Stimulated activated CD8-positive, alpha-beta memory T cell treated with anti-CD3 and anti-CD28 coated beads, Interleukin-7, amount 100 ng/mL, for 24 hours (primary cell): ENCODE measurements around the gene HSPA5.
A peak's percentile ranks its signal among the peaks of the same experiment; 100 is the strongest.
"Not testable (repeated sequence)": the region's sequence is repeated elsewhere in the genome, so short reads cannot be mapped to it uniquely, and the experiment has no call there.

Experiments
- DNase-seq: peaks from one replicate; pipeline ENCODE4 v3.0.0-alpha.2; 2020; ENCODE audit warnings: low read depth

The HSPA5 gene

GRCh38 chr9:125241863-125242739 is 958 bp upstream of the HSPA5 start:
- no peak for DNase-seq

GRCh38 chr9:125240649-125240999 is 519 bp downstream of the HSPA5 start:
- peak; percentile 20 for DNase-seq

- no peak for DNase-seq
Observed at GRCh38 chr9:125239631-125240597, 1.2 kb downstream of the HSPA5 start.

DNA sequence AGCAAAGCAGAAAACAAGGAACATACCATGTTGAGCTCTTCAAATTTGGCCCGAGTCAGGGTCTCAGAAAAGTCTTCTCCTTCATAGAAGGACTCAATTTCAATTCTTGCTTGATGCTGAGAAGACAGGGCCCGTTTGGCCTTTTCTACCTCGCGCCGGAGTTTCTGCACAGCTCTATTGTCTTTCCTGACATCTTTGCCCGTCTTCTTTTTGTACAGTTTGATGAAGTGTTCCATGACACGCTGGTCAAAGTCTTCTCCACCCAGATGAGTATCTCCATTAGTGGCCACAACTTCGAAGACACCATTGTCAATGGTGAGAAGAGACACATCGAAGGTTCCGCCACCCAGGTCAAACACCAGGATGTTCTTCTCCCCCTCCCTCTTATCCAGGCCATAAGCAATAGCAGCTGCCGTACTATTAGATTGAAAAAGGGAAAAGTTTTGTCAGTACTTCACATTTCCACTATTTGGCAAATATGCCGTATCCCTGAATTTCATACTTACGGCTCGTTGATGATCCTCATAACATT is 2.2 kb downstream of the HSPA5 start:
- no peak for DNase-seq

GRCh38 chr9:125238127-125238914 is 2.8 kb downstream of the HSPA5 start:
- no peak for DNase-seq

- DNase-seq: not testable (repeated sequence)
Observed at GRCh38 chr9:125236520-125237159, 4.5 kb downstream of the HSPA5 start.

DNA sequence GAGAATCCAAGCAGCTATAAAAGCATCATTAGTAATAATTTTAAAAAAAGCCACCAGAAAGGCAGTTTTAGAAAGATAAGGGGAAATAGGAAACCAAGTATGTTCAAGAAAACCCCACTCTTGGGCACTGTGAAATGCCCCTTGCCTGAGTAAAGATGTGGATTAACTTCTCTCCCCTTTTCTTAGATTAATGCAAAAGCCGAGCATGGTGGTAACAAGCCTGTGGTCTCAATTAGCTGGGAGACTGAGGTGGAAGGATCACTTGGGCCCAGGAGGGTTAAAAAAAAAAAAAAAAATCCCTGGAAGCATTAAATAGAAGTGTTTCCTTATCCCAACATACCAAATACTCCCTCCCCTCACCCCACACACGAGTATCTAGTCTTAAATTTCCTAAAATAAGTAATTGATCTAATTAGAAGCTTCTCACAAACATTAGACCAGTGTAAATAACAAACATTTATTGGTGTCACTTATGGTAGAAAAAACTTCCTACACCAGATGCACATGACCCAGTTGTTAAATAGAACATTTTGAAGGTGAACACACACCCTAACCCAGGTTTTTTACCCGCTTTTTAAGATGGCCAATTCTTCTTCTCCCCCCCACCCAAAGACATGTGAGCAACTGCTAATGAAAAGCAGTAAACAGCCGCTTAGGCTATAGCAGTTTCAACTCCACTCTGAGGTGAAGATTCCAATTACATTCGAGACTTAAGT is 5.2 kb downstream of the HSPA5 start:
- DNase-seq: no peak

- not testable (repeated sequence) for DNase-seq
Observed at GRCh38 chr9:125234099-125234498, 7.0 kb downstream of the HSPA5 start.

- DNase-seq: no peak
Observed at GRCh38 chr9:125233678-125234077, 7.5 kb downstream of the HSPA5 start.

GRCh38 chr9:125227761-125228160 is 13.4 kb downstream of the HSPA5 start:
- no peak for DNase-seq

- not testable (repeated sequence) for DNase-seq
Observed at GRCh38 chr9:125224858-125225257, 16.3 kb downstream of the HSPA5 start.

DNA sequence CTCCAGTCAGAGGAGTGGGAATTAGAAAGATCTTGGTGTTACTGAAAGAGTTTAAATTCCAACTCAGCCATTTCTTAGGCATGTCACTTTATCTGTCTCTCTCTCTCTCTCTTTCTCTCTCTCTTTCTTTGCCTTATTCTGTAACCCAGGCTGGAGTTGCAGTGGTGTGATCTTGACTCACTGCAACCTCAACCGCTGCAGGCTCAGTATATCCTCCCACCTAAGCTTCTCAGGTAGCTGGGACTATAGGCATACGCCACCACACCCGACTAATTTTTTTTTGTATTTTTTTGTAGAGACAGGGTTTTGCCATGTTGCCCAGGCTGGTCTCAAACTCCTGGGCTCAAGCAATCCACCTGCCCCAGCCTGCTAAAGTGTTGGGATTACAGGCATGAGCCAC is 22.5 kb downstream of the HSPA5 start:
- no peak for DNase-seq

DNA sequence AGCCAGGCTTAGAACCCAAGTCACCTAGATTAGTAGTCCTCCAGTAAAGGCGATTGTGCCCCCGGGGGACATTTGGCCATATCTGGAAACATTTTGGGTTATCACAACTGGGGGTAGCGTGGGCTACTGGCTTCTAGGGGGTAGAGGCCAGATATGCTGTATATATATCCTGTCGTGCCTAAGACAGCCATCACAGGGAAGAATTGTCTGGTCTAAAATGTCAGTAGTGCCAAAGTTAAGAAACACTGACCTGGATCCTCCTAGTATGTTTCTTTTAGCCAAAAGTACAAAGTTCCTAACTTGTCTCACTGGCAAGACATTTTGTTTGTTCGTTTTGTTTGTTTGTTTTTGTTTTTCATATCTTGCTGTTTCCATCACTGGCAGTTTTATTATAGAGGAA is 27.0 kb downstream of the HSPA5 start:
- no peak for DNase-seq

DNA sequence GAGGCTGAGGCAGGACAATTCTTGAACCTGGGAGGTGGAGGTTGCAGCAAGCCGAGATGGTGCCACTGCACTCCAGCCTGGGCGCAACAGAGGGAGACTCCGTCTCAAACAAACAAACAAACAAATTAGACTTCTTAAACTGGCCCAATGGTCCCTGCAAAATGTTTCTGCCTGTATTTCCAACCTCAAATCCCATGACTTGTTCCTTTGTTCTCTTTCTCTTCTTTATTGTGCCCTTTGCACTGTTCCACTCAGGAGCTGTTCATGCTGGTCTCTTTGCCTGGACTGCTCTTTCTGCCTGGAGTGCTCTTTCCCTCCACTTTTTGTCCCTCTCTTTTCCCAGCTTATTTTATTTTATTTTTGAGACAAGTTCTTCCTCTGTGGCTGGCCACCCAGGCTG is 36.7 kb downstream of the HSPA5 start:
- DNase-seq: no peak

- no peak for DNase-seq
Observed at GRCh38 chr9:125202846-125203618, 38.1 kb downstream of the HSPA5 start.

DNA sequence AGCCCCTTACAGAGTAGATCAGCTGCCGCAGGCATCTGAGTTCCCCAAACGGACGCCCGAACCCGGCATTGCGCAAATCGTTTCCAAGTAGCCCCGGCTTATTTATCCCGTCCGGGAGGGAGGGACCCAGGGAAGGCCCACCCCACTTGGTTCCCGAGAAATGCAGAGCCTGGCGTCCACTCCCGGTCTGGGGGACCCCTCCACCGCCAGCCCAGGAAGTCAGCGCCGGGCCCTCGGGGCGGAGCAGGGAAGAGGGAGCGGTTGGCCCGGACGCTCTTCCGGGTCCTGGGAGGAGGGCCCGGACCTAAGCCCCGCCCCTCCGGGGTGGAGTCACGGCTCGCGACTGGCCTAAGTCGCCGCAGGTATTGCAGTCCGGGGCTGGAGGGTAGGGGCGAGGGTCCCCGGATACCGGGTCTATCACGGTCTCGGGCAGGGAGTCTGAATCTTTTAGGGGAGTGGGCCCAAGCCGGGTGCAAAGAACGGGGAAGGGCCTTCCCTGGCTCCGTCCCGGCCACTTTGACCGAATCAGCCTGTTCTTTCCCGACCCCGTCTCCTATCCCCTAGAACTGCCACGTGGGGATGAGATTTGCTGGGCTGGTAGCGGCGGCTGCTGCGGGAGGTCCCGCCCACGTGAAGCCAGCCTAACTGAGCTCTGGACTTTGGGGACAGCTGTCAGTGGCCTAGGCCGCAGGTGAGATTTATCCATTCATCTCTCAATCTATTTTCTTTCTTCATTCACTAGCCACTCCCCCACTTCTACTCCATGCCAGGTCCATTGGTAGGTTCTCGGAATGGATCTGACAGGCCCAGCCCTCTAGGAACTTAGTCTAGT is 40.7 kb downstream of the HSPA5 start, which contains the start of gene RABEPK:
RABEPK (plus strand) TSS at position 327 of the 832 bp plus-strand sequence. CDS start 2,472 bp downstream, outside the sequence.
- peak; percentile 86 for DNase-seq

DNA sequence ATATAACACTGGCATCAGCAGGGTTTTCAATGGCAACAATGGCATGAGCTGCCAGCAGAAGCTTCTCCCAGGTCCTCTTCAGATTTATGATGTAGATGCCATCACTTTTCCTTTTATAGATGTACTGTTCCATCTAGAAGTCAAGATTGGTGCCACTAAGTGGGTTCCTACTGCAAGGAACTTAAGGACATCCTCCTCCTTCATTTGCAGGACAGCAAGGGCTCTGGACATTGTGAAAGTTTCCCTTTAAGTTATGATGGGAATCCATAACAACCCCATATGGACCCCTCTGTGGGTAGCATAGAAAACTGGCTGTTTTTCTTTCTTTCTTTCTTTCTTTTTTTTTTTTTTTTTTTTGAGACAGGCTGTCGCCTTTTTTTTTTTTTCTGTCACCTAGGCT is 45.6 kb downstream of the HSPA5 start:
- not testable (repeated sequence) for DNase-seq

GRCh38 chr9:125194466-125194865 is 46.7 kb downstream of the HSPA5 start:
- not testable (repeated sequence) for DNase-seq

GRCh38 chr9:125190361-125190801 is 50.8 kb downstream of the HSPA5 start:
- no peak for DNase-seq
